ENCODE measurements around the gene ADAMTS12.
"Not testable (repeated sequence)": the region's sequence is repeated elsewhere in the genome, so short reads cannot be mapped to it uniquely, and the experiment has no call there.

The ADAMTS12 gene

DNA sequence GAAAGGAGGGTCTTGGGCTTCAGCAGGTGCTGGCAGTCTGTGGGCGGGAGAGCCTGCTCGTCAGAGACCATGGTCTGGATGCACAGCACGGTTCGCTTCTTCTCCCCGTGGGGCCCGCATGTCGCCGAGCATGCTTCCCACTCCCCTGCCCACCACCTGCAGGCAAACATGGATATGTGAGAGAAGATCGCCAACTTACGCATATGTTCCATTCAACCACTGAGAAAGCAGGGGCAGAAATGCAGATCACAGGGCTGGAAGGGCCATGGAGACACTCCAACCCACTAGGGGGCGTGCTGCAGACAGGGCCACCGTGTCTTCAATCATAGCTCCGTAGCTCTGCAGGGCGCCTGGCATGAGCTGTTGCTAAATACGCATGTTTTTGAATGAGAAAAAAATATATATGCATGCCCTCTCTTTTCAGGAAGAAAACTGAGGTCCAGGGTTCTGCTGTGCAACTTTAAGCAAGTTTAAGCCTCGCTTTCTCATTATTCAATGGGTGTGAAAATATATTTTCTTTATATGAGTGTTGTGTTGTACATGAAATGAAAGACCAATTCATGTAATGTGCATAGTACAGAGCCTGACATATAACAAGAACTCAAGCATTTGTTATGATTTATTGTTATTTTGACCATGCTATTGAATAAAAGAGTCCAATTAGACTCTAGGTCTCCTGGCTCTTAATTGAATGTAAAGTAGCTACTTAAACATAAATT lies 303.0 kb downstream of the ADAMTS12 start:
- DNase-seq (ENCODE audit: low read depth): no peak

- no peak for DNase-seq (ENCODE audit: low read depth)
Measured at GRCh38 chr5:33583332-33583731, 308.5 kb downstream of the ADAMTS12 start.

- no peak for DNase-seq (ENCODE audit: low read depth)
Measured at GRCh38 chr5:33582417-33582816, 309.4 kb downstream of the ADAMTS12 start.

- DNase-seq (ENCODE audit: low read depth): no peak
Measured at GRCh38 chr5:33579789-33580188, 312.0 kb downstream of the ADAMTS12 start.

DNA sequence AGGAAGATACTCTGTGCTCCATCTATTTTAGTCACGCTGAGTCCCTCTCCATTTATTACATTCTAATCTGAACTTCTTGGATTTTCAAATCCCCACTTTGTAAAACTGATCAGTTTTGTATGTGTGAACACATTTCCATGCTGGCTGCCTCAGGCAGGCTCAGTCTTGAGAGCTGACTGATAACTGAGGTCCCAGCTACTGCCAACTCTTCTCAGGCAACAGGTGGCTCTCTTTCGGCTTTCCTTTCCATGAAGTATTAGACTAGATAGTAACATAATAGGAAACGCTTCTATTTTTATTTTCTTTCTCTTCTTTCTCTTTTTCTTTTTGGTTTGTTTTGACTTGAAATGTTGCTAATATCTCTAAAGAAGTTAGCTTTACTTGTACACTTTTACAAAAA lies 312.6 kb downstream of the ADAMTS12 start:
- DNase-seq (ENCODE audit: low read depth): no peak

- DNase-seq (ENCODE audit: low read depth): no peak
Measured at GRCh38 chr5:33576726-33577590, 314.8 kb downstream of the ADAMTS12 start.

DNA sequence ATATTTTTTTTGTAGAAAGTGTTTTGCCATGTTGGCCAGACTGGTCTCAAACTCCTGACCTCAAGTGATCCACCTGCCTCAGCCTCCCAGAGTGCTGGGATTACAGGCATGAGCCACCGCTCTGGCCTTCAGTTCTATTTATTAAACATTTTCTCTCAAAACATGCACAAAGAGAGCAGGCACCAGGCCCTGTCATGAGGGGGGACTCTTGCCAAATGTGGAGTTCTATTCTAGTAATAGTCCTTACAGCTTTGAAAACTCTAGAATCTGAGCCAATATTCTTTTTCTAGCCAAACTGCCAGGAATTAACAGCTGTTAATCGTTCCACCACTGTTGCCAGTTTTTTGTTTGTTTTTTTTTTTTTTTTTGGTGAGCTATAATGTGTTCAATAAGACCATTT lies 326.5 kb downstream of the ADAMTS12 start:
- DNase-seq (ENCODE audit: low read depth): no peak

DNA sequence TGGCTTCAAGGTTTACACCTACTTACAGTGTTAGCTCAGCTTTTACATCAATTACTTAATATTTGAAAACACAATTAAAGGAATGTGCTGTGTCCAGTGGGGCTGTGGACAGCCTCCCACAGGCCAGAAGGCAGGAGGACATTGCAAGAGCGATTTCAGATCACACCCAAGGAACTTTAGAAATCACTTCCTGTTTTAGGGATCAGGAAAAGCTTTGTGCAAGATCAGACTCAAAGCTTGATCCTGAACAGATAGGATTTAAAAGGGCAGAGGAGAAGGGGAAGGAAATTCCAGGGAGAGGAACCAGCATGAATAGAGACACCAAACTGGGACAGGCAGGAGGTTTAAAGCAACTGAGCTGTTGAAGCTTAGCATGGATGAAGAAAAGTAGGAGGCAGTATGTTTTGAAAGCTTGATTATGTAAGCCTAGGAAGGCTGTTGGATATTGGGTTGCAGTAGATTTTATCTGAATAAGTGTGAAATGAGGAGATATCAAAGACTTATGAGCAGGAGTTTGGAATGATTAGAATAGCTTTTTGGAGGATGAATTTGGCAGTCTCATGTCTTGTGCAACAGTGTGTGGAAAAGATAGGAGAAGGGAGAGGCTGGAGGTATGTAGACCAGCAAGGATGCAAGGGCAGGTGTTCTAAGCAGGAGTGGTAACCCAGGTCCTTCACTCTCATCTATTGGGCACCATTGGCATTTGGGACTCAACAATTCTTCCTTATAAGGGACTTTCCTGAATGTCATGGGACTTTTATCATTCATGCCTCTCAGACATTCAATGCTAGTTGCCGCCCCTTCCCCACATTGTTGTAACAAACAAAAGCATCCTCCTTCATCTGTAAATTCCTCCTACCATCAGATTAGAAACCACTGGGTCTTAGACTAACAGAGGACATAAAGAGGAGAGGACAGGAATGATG lies 327.5 kb downstream of the ADAMTS12 start:
- no peak for DNase-seq (ENCODE audit: low read depth)

DNA sequence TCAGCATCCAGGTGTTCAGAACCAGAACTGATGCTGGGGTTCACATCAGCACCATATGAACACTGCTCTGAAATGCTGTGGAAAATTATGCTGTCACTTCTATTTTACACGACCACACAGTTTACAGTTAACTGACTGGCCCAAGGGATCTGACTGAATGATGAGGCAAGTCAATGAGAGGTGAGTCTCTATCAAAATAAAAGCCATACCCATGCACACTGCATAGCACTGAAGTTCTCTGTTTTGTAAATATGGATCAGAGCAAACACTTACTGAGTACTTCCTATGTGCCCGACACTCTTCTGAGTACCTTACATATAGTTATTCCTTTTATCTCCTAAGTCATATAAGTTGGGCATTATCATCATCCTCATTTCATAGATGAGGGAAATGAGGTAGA lies 328.3 kb downstream of the ADAMTS12 start:
- no peak for DNase-seq (ENCODE audit: low read depth)

GRCh38 chr5:33558489-33558888 lies 333.3 kb downstream of the ADAMTS12 start:
- DNase-seq (ENCODE audit: low read depth): no peak

- DNase-seq (ENCODE audit: low read depth): no peak
Measured at GRCh38 chr5:33557605-33558004, 334.2 kb downstream of the ADAMTS12 start.

GRCh38 chr5:33556330-33557328 lies 335.2 kb downstream of the ADAMTS12 start:
- DNase-seq (ENCODE audit: low read depth): no peak

- no peak for DNase-seq (ENCODE audit: low read depth)
Measured at GRCh38 chr5:33549982-33550567, 341.7 kb downstream of the ADAMTS12 start.

GRCh38 chr5:33539790-33540189 lies 352.0 kb downstream of the ADAMTS12 start:
- not testable (repeated sequence) for DNase-seq (ENCODE audit: low read depth)

- no peak for DNase-seq (ENCODE audit: low read depth)
Measured at GRCh38 chr5:33539212-33539611, 352.6 kb downstream of the ADAMTS12 start.

DNA sequence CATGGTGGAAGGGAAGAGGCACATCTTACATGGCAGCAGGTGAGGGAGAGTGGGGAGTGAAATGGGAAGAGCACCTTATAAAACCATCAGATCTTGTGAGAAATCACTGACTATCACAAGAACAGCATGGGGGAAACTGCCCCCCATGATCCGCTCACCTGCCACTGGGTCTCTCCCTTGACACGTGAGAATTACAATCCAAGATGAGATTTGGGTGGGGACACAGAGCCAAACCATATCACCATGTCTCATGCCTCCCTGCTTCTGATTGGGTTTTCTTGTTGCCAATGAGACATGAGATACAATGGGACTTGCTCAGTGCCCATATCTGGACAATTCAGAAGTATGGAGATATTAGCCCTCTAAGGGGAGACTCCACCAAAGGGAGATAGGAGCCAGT lies 353.6 kb downstream of the ADAMTS12 start:
- no peak for DNase-seq (ENCODE audit: low read depth)

- no peak for DNase-seq (ENCODE audit: low read depth)
Measured at GRCh38 chr5:33537240-33537639, 354.6 kb downstream of the ADAMTS12 start.

GRCh38 chr5:33536802-33537201 lies 355.0 kb downstream of the ADAMTS12 start:
- no peak for DNase-seq (ENCODE audit: low read depth)

DNA sequence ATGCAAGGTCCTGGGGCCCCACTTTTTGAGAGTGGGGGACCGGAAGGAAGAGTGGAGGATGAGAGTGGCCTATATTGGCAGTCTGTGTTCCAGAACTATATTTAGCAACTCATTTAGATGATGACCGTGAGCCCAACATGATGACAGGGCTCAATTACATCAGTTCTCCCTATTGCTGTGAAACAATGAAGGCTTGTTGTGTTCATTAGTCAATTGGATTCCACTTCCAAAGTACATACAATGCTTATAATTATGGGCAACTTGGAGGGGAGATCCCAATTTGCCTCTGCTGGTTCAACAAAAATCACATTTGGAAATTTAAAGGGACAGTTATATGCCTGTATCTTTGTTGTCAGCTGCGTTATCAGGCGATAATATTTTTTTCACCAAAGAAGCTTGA lies 360.0 kb downstream of the ADAMTS12 start:
- DNase-seq (ENCODE audit: low read depth): no peak

DNA sequence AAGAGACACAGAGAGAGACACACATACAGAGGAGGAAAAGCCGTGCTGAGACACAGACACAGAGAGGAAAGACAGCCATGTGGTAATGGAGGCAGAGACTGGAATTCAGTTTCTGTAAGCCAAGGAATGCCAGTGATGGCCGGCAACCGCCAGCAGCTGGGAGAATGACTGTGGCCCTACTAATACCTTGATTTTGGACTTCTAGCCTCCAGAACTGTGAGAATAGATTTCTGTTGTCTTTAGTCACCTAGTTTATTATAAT lies 360.8 kb downstream of the ADAMTS12 start:
- DNase-seq (ENCODE audit: low read depth): no peak

Measured in stimulated activated CD8-positive, alpha-beta memory T cell treated with anti-CD3 and anti-CD28 coated beads, Interleukin-15, amount 100 ng/mL, for 24 hours (primary cell).